K562 (cell line): Measurements from ENCODE around the gene CTIF. TPM values are rescaled to one million over a fixed set of nuclear protein-coding genes. Genes with fewer than 3 reads are reported as not detected.

Experiments used
- ATAC-seq: fragments of 200-7000 bp; cut with Tn5 transposase; 3 replicates; pipeline ENCODE4 v1.9.1; 2020; ENCODE audit warnings: moderate library complexity
- BruUV-seq: library from RNA; stranded (reverse); fragments of 400-500 nt; replicated peaks from 2 replicates; lab custom pipeline; 2021; lab: Mats Ljungman, UMichigan
- CTCF ChIA-PET: fragments of 300-600 bp; formaldehyde crosslinking; extraction: SDS; loops from one replicate; lab custom pipeline; 2021; ENCODE audit warnings: low intra/inter-chr PET ratio; lab: Yijun Ruan, JAX
- POLR2A ChIA-PET: fragments of 300-600, 350-650 bp; sonication (Branson Sonifier 250); formaldehyde crosslinking; extraction: SDS; loops from one replicate; lab custom pipeline; 2021; ENCODE audit warnings: antibody characterized with exemption, inconsistent platforms; lab: Yijun Ruan, JAX
- DNase-seq, 4 experiments: peaks; one replicate each; pipeline versions ENCODE4 v3.0.0 to v3.0.0-alpha.2; 2011 to 2018; ENCODE audit warnings: low spot score in 3 of 4, mixed read lengths in 3 of 4; ENCODE audit errors: extremely low read depth in 1 of 4
- FAIRE-seq: peaks from 2 replicates; lab custom pipeline; 2011; peaks lifted over from hg19 to GRCh38; lab: Jason Lieb, UNC
- H2AFZ ChIP-seq: 2 replicates; pipeline ENCODE4 v1.6.0; 2011; ENCODE audit warnings: low read depth, low read length, control low read depth, inconsistent platforms
- H3K27ac ChIP-seq: fragments of 200-600 bp; 3 replicates; pipeline ENCODE4 v1.8.0; 2011; ENCODE audit warnings: low read depth, mild to moderate bottlenecking, control low read depth, inconsistent platforms, low read length, moderate library complexity, mixed read lengths; ENCODE audit errors: extremely low read depth
- H3K27me3 ChIP-seq, 2 experiments: fragments of 300-600 bp in 1 of 2; 2 replicates in 1 of 2; 3 replicates in 1 of 2; pipeline versions ENCODE4 v1.6.0 to v1.8.0; 2011; ENCODE audit warnings: inconsistent platforms in 2 of 2, low read length in 2 of 2, mild to moderate bottlenecking in 1 of 2, mixed read lengths in 1 of 2, moderate library complexity in 1 of 2; ENCODE audit not compliant: control insufficient read depth in 2 of 2, insufficient read depth in 2 of 2
- H3K36me3 ChIP-seq: fragments of 300-600 bp; 3 replicates; pipeline ENCODE4 v1.8.0; 2011; ENCODE audit warnings: mild to moderate bottlenecking, low read length, inconsistent platforms; ENCODE audit not compliant: control insufficient read depth, insufficient read depth
- H3K4me1 ChIP-seq, 2 experiments: fragments of 200-600 bp in 1 of 2; replicated peaks in 1 of 2; 2 replicates in 1 of 2; 3 replicates in 1 of 2; pipeline versions ENCODE4 v1.5.1 to v1.8.0; 2011; ENCODE audit warnings: inconsistent platforms in 2 of 2, low read length in 2 of 2, mild to moderate bottlenecking in 1 of 2, mixed read lengths in 1 of 2, moderate library complexity in 1 of 2; ENCODE audit not compliant: control insufficient read depth in 2 of 2, insufficient read depth in 2 of 2
- H3K4me2 ChIP-seq: 2 replicates; pipeline ENCODE4 v1.6.1; 2011; ENCODE audit warnings: low read length, control low read depth, inconsistent platforms, mixed read lengths; ENCODE audit not compliant: insufficient read depth
- H3K4me3 ChIP-seq: fragments of 200-600 bp; sonication (generic), shearing (Covaris generic); 2 replicates; pipeline ENCODE4 v1.5.1; 2016; ENCODE audit warnings: control low read depth, inconsistent platforms
- H3K79me2 ChIP-seq: fragments of 200-600 bp; 3 replicates; pipeline ENCODE4 v1.8.0; 2011; ENCODE audit warnings: low read length, inconsistent platforms; ENCODE audit not compliant: control insufficient read depth, insufficient read depth
- H3K9ac ChIP-seq, 2 experiments: 2 replicates each; pipeline versions ENCODE4 v1.6.0 to v1.6.1; 2011; ENCODE audit warnings: low read depth in 2 of 2, low read length in 2 of 2, control low read depth in 1 of 2, inconsistent platforms in 1 of 2, mild to moderate bottlenecking in 1 of 2, mixed read lengths in 1 of 2; ENCODE audit not compliant: insufficient read depth in 1 of 2
- H3K9me1 ChIP-seq: one replicate; pipeline ENCODE4 v1.6.0; 2011; ENCODE audit warnings: inconsistent platforms, mild to moderate bottlenecking, low read length, moderate library complexity; ENCODE audit not compliant: control insufficient read depth, insufficient read depth
- H3K9me3 ChIP-seq: replicated peaks from 2 replicates; pipeline ENCODE4 v1.5.1; 2011; ENCODE audit warnings: low read depth, low read length, inconsistent platforms; ENCODE audit not compliant: control insufficient read depth, insufficient read depth
- H4K20me1 ChIP-seq: replicated peaks from 2 replicates; pipeline ENCODE4 v1.6.1; 2011; ENCODE audit warnings: low read length, inconsistent platforms, mixed read lengths; ENCODE audit not compliant: control insufficient read depth, insufficient read depth
- ARHGAP35 ChIP-seq: fragments of 450-650 bp; IDR thresholded peaks from 2 replicates; pipeline ENCODE4 v1.6.1; 2018; ENCODE audit not compliant: partially characterized antibody
- BCL6 ChIP-seq: fragments of 250-450 bp; sonication (Bioruptor Pico); IDR thresholded peaks from 2 replicates; pipeline ENCODE4 v1.4.0; 2020
- BRF2 ChIP-seq: IDR thresholded peaks from 3 replicates; pipeline ENCODE4 v1.6.1; 2011; ENCODE audit warnings: borderline replicate concordance, mild to moderate bottlenecking; ENCODE audit not compliant: insufficient read length, insufficient read depth
- ILK ChIP-seq: fragments of 450-650 bp; IDR thresholded peaks from 2 replicates; pipeline ENCODE4 v1.6.1; 2016; ENCODE audit warnings: missing genetic modification characterization, low read depth, mild to moderate bottlenecking, missing compliant biosample characterization, moderate library complexity, borderline replicate concordance
- WGBS: fragments of 100-300 bp; shearing (Covaris generic); methylation state at CpG from one replicate; pipeline ENCODE4 v1.1.6; 2016; ENCODE audit warnings: low coverage, mixed read lengths; ENCODE audit not compliant: insufficient coverage; ENCODE audit errors: missing lambda C conversion rate; 5-methylcytosine and 5-hydroxymethylcytosine counted together
- in situ Hi-C: fragments of 300-500 bp; cut with MboI; formaldehyde crosslinking; loops from 4 replicates; pipeline ENCODE4 v1.15.0; 2018; ENCODE audit warnings: inconsistent platforms, mixed read lengths
- intact Hi-C: fragments of 100-400 bp; cut with micrococcal nuclease; formaldehyde crosslinking; loops from 2 replicates; pipeline ENCODE4 v1.14.2; 2022
- polyA plus RNA-seq, 8 experiments: library from polyadenylated mRNA; depleted of rRNA in 4 of 8; stranded (reverse) in 5 of 8; unstranded in 3 of 8; fragments of >200 nt; fragmentation: Nextera tagmentation in 2 of 8; fragmentation: Illumina TruSeq in 1 of 8; extraction: Ambion mirVana in 2 of 8; extraction: Trizol in 1 of 8; gene quantifications; 2 replicates each; pipeline versions ENCODE4 v1.2.1 to v1.2.3, GENCODE V29; 2011 to 2014; ENCODE audit warnings: inconsistent platforms in 1 of 8, missing spikeins in 1 of 8
- total RNA-seq, 7 experiments: library from RNA; depleted of rRNA in 6 of 7; stranded (reverse); fragments of >200 nt in 6 of 7; fragmentation: Illumina TruSeq in 2 of 7; extraction: Trizol in 2 of 7; gene quantifications; 2 replicates each; pipeline versions ENCODE4 v1.2.1 to v1.2.3, GENCODE V29; 2011 to 2021; ENCODE audit warnings: low replicate concordance in 1 of 7

Gene CTIF
- total and polyA plus RNA-seq, 9 of the 15 experiments (the other 6 are each of a cell fraction or from before 2014, with no cell fraction given) = 0.17 to 11.5 (median 2.2) TPM

GRCh38 chr18:48754993-48755473 is 216.2 kb downstream of the CTIF start:
- no peaks in the 10 kb centered on the region for H3K9me1 ChIP-seq
- FAIRE-seq (no peak), DNase-seq (no peak)
- no peak overlapping the region for H3K27ac ChIP-seq
- in situ Hi-C loops = no loop called here
- H3K9me3 ChIP-seq = no peaks in the 10 kb centered on the region
- no peaks in the 10 kb centered on the region for H3K79me2 ChIP-seq
- TF ChIP-seq BCL6 (CRISPR knock-in tag) (no peak), BRF2 (no peak), ILK (tag) (no peak), ARHGAP35 (no peak)
- TF ChIP-seq, all 486 proteins: peak for 0
- no peak overlapping the region for H3K4me2 ChIP-seq
- 69% methylated on average over 5 of the region's 6 CpGs for WGBS
- no peak overlapping the region for H3K9ac ChIP-seq
- intact Hi-C loops = no loop called here
- H3K36me3 ChIP-seq = no peaks in the 10 kb centered on the region
- peaks cover 0 to 3% of the 10 kb centered on the region in 2 experiments; a peak in 1 of 5 replicates for H3K4me1 ChIP-seq
- H3K4me3 ChIP-seq = no peak overlapping the region
- CTCF ChIA-PET = no interaction called here
- no peaks in the 10 kb centered on the region for H3K27me3 ChIP-seq
- POLR2A ChIA-PET = interaction anchor here (0.5 kb wide), 1 partner anchor 64 kb away, joined by 3 read pairs; no protein-coding TSS in a partner anchor
- no peak for ATAC-seq
- no TSS peak for BruUV-seq
- no peaks in the 10 kb centered on the region for H4K20me1 ChIP-seq
- H2AFZ ChIP-seq = no peak overlapping the region
